ENCODE data around the gene FOXP1. TPM values are rescaled to one million over a fixed set of nuclear protein-coding genes. Genes with fewer than 3 reads are reported as not detected.

Gene FOXP1
- total RNA-seq, 1 experiment from 2014 or later = 2.9 TPM

- no peak for TF ChIP-seq POLR2AphosphoS5 (IDR thresholded peaks at IDR 0.05; ENCODE audit: low read depth, low read length)
- no peak for TF ChIP-seq REST (IDR thresholded peaks at IDR 0.05; ENCODE audit: insufficient read depth in 1 of 2, low read depth in 2 of 2, low read length in 1 of 2)
- no peak for TF ChIP-seq TCF7L2 (IDR thresholded peaks at IDR 0.05; ENCODE audit: low read depth, low read length)
- no peak for TF ChIP-seq CTCF (IDR thresholded peaks at IDR 0.05)
- TF ChIP-seq SIN3A (IDR thresholded peaks at IDR 0.05; ENCODE audit: borderline replicate concordance, insufficient read depth, low read depth, low read length) = no peak
- no peaks in the 10 kb centered on the region for H3K9me3 ChIP-seq (ENCODE audit: control insufficient read depth, insufficient read depth, low read depth, low read length)
- ATAC-seq (no peak), DNase-seq (ENCODE audit: low read depth, low spot score) (no peak)
- BruUV-seq (replicated peaks) = no TSS peak
- H3K27me3 ChIP-seq (ENCODE audit: control insufficient read depth, insufficient read depth, low read length) = no peaks in the 10 kb centered on the region; the same call in 1 of the 2 replicates
- ChIA-PET POLR2A (no interaction called here), CTCF (no interaction called here)
- no peaks in the 10 kb centered on the region for H3K4me1 ChIP-seq (ENCODE audit: control insufficient read depth, insufficient read depth, low read length)
- H3K36me3 ChIP-seq (ENCODE audit: control insufficient read depth, insufficient read depth, low read length) = no peaks in the 10 kb centered on the region
- H3K27ac ChIP-seq (ENCODE audit: low read length) = no peak overlapping the region
- in situ Hi-C loops (cut with HindIII; ENCODE audit: low pct_unique_long_range_greater_than_20kb, low sequenced_read_pairs) = no loop called here
- intact Hi-C loops (cut with micrococcal nuclease; ENCODE audit: unreplicated experiment) = no loop called here
- H3K4me3 ChIP-seq (ENCODE audit: low read depth in 2 of 2, low read length in 2 of 2) = no peak overlapping the region
Measured at GRCh38 chr3:71172951-71173350, 410.6 kb downstream of the FOXP1 start.

- no peak for ATAC-seq
- ChIA-PET POLR2A (no interaction called here), CTCF (no interaction called here)
- Histone ChIP-seq H3K4me3 (ENCODE audit: low read depth in 2 of 2, low read length in 2 of 2) (no peak overlapping the region), H3K4me1 (ENCODE audit: control insufficient read depth, insufficient read depth, low read length) (no peaks in the 10 kb centered on the region), H3K27ac (ENCODE audit: low read length) (no peak overlapping the region), H3K27me3 (ENCODE audit: control insufficient read depth, insufficient read depth, low read length) (no peaks in the 10 kb centered on the region; the same call in 1 of the 2 replicates), H3K36me3 (ENCODE audit: control insufficient read depth, insufficient read depth, low read length) (no peaks in the 10 kb centered on the region), H3K9me3 (ENCODE audit: control insufficient read depth, insufficient read depth, low read depth, low read length) (no peaks in the 10 kb centered on the region)
- no peak for TF ChIP-seq CTCF (IDR thresholded peaks at IDR 0.05)
- TF ChIP-seq REST (IDR thresholded peaks at IDR 0.05; ENCODE audit: insufficient read depth in 1 of 2, low read depth in 2 of 2, low read length in 1 of 2) = no peak
- TF ChIP-seq SIN3A (IDR thresholded peaks at IDR 0.05; ENCODE audit: borderline replicate concordance, insufficient read depth, low read depth, low read length) = no peak
- TF ChIP-seq TCF7L2 (IDR thresholded peaks at IDR 0.05; ENCODE audit: low read depth, low read length) = no peak
- no peak for TF ChIP-seq POLR2AphosphoS5 (IDR thresholded peaks at IDR 0.05; ENCODE audit: low read depth, low read length)
- in situ Hi-C loops (cut with HindIII; ENCODE audit: low pct_unique_long_range_greater_than_20kb, low sequenced_read_pairs) = no loop called here
- intact Hi-C loops (cut with micrococcal nuclease; ENCODE audit: unreplicated experiment) = no loop called here
- BruUV-seq (replicated peaks) = no TSS peak
- DNase-seq (ENCODE audit: low read depth, low spot score) = no peak
Measured at GRCh38 chr3:71172189-71172588, 411.3 kb downstream of the FOXP1 start.

Data from Panc1 (cell line).